Measurements from ENCODE around the gene ZFP36L1.

The ZFP36L1 gene

GRCh38 chr14:68762953-68763764 is 29.7 kb downstream of the ZFP36L1 start:
- DNase-seq (ENCODE audit: low read depth), result no peak

GRCh38 chr14:68761391-68761790 is 31.5 kb downstream of the ZFP36L1 start:
- no peak for DNase-seq (ENCODE audit: low read depth)

GRCh38 chr14:68760761-68761160 is 32.1 kb downstream of the ZFP36L1 start:
- DNase-seq (ENCODE audit: low read depth), result no peak

- no peak for DNase-seq (ENCODE audit: low read depth)
Observed at GRCh38 chr14:68759937-68760336, 32.9 kb downstream of the ZFP36L1 start.

GRCh38 chr14:68759017-68759560 is 33.8 kb downstream of the ZFP36L1 start:
- no peak for DNase-seq (ENCODE audit: low read depth)

- no peak for DNase-seq (ENCODE audit: low read depth)
Observed at GRCh38 chr14:68758301-68758700, 34.6 kb downstream of the ZFP36L1 start.

- DNase-seq (ENCODE audit: low read depth), result no peak
Observed at GRCh38 chr14:68757618-68758081, 35.2 kb downstream of the ZFP36L1 start.

- DNase-seq (ENCODE audit: low read depth), result no peak
Observed at GRCh38 chr14:68756734-68757133, 36.1 kb downstream of the ZFP36L1 start.

GRCh38 chr14:68756000-68756481 is 36.8 kb downstream of the ZFP36L1 start:
- no peak for DNase-seq (ENCODE audit: low read depth)

- DNase-seq (ENCODE audit: low read depth), result no peak
Observed at GRCh38 chr14:68755016-68755353, 37.9 kb downstream of the ZFP36L1 start.

- no peak for DNase-seq (ENCODE audit: low read depth)
Observed at GRCh38 chr14:68753690-68754089, 39.2 kb downstream of the ZFP36L1 start.

GRCh38 chr14:68752271-68753006 is 40.4 kb downstream of the ZFP36L1 start:
- no peak for DNase-seq (ENCODE audit: low read depth)

- no peak for DNase-seq (ENCODE audit: low read depth)
Observed at GRCh38 chr14:68749487-68750475, 43.1 kb downstream of the ZFP36L1 start.

- DNase-seq (ENCODE audit: low read depth), result no peak
Observed at GRCh38 chr14:68748691-68749090, 44.2 kb downstream of the ZFP36L1 start.

- DNase-seq (ENCODE audit: low read depth), result no peak
Observed at GRCh38 chr14:68748260-68748659, 44.6 kb downstream of the ZFP36L1 start.

GRCh38 chr14:68747393-68747792 is 45.5 kb downstream of the ZFP36L1 start:
- DNase-seq (ENCODE audit: low read depth), result no peak

GRCh38 chr14:68744613-68745012 is 48.3 kb downstream of the ZFP36L1 start:
- DNase-seq (ENCODE audit: low read depth), result no peak

GRCh38 chr14:68741839-68742470 is 50.9 kb downstream of the ZFP36L1 start:
- DNase-seq (ENCODE audit: low read depth), result no peak

- no peak for DNase-seq (ENCODE audit: low read depth)
Observed at GRCh38 chr14:68741477-68741791, 51.4 kb downstream of the ZFP36L1 start.

- no peak for DNase-seq (ENCODE audit: low read depth)
Observed at GRCh38 chr14:68740788-68741476, 51.9 kb downstream of the ZFP36L1 start.

- no peak for DNase-seq (ENCODE audit: low read depth)
Observed at GRCh38 chr14:68739701-68740100, 53.2 kb downstream of the ZFP36L1 start.
